ENCODE measurements around the gene YPEL1. TPM values are rescaled to one million over a fixed set of nuclear protein-coding genes. Genes with fewer than 3 reads are reported as not detected.

The YPEL1 gene
- total RNA-seq, 2 donors from 2014 or later, result 2.9 to 16.2 TPM

- TF ChIP-seq POLR2AphosphoS5 (IDR thresholded peaks at IDR 0.05) (peak; percentile 17), POLR2A (IDR thresholded peaks at IDR 0.05) (no peak), CTCF (IDR thresholded peaks at IDR 0.05) (no peak)
- intact Hi-C loops (cut with DNase I), result no loop called here
- no peak for DNase-seq (ENCODE audit: low spot score)
- Histone ChIP-seq H3K27ac (peak overlapping the region in 1 of 2 donors; percentile 57), H3K4me1 (replicated peaks) (peaks cover 3% of the 10 kb centered on the region), H3K36me3 (peaks cover 0 to 13% of the 10 kb centered on the region in 2 donors), H3K27me3 (replicated peaks; ENCODE audit: insufficient read depth) (no peaks in the 10 kb centered on the region), H3K4me3 (no peak overlapping the region), H3K9me3 (no peaks in the 10 kb centered on the region)
- WGBS, result 41% methylated on average over 9 of the region's 9 CpGs
These were observed 66.6 kb downstream of the YPEL1 start for GRCh38 chr22:21669026-21669425.

GRCh38 chr22:21666786-21667185, 68.8 kb downstream of the YPEL1 start:
- H3K27me3 ChIP-seq (replicated peaks; ENCODE audit: insufficient read depth), result no peaks in the 10 kb centered on the region
- TF ChIP-seq CTCF (IDR thresholded peaks at IDR 0.05) (no peak), POLR2A (IDR thresholded peaks at IDR 0.05) (no peak), POLR2AphosphoS5 (IDR thresholded peaks at IDR 0.05) (no peak)
- no peak for DNase-seq (ENCODE audit: low spot score)
- H3K36me3 ChIP-seq, result peaks cover 0 to 9% of the 10 kb centered on the region in 2 donors
- intact Hi-C loops (cut with DNase I), result no loop called here
- 45% methylated on average over 16 of the region's 16 CpGs for WGBS
- H3K4me3 ChIP-seq, result peak overlapping the region; percentile 78 to 85
- peaks cover 3% of the 10 kb centered on the region for H3K4me1 ChIP-seq (replicated peaks)
- H3K27ac ChIP-seq, result peak overlapping the region in 1 of 2 donors; percentile 86
- no peaks in the 10 kb centered on the region for H3K9me3 ChIP-seq

- no peaks in the 10 kb centered on the region for H3K36me3 ChIP-seq
- H3K9me3 ChIP-seq, result no peaks in the 10 kb centered on the region
- H3K27ac ChIP-seq, result peak overlapping the region; percentile 83 to 86
- intact Hi-C loops (cut with DNase I), result no loop called here
- no peak for TF ChIP-seq POLR2A (IDR thresholded peaks at IDR 0.05)
- no peak for TF ChIP-seq POLR2AphosphoS5 (IDR thresholded peaks at IDR 0.05)
- TF ChIP-seq CTCF (IDR thresholded peaks at IDR 0.05), result no peak
- WGBS, result 70% methylated on average over 26 of the region's 26 CpGs
- DNase-seq (ENCODE audit: low spot score), result no peak
- H3K27me3 ChIP-seq (replicated peaks; ENCODE audit: insufficient read depth), result no peaks in the 10 kb centered on the region
- peaks cover 3% of the 10 kb centered on the region for H3K4me1 ChIP-seq (replicated peaks)
- H3K4me3 ChIP-seq, result peak overlapping the region; percentile 78 to 85
These were observed 70.3 kb downstream of the YPEL1 start for GRCh38 chr22:21665047-21665851.

- no peaks in the 10 kb centered on the region for H3K36me3 ChIP-seq
- no peak overlapping the region for H3K27ac ChIP-seq
- no peaks in the 10 kb centered on the region for H3K9me3 ChIP-seq
- intact Hi-C loops (cut with DNase I), result no loop called here
- no peak overlapping the region for H3K4me3 ChIP-seq
- no peaks in the 10 kb centered on the region for H3K27me3 ChIP-seq (replicated peaks; ENCODE audit: insufficient read depth)
- no peak for DNase-seq (ENCODE audit: low spot score)
- TF ChIP-seq POLR2AphosphoS5 (IDR thresholded peaks at IDR 0.05) (no peak), CTCF (IDR thresholded peaks at IDR 0.05) (no peak), POLR2A (IDR thresholded peaks at IDR 0.05) (no peak)
- peaks cover 3% of the 10 kb centered on the region for H3K4me1 ChIP-seq (replicated peaks)
- 82% methylated on average over 1 of the region's 2 CpGs for WGBS
These were observed 71.9 kb downstream of the YPEL1 start for GRCh38 chr22:21663738-21664137.

GRCh38 chr22:21661991-21662390, 73.6 kb downstream of the YPEL1 start:
- 91% methylated on average over 5 of the region's 5 CpGs for WGBS
- intact Hi-C loops (cut with DNase I), result no loop called here

More at GRCh38 chr22:21661991-21662390, 73.6 kb downstream of the YPEL1 start:
- no peaks in the 10 kb centered on the region for H3K27me3 ChIP-seq (replicated peaks; ENCODE audit: insufficient read depth)
- H3K36me3 ChIP-seq, result no peaks in the 10 kb centered on the region
- H3K27ac ChIP-seq, result no peak overlapping the region
- DNase-seq (ENCODE audit: low spot score), result no peak
- H3K4me3 ChIP-seq, result no peak overlapping the region
- TF ChIP-seq CTCF (IDR thresholded peaks at IDR 0.05) (no peak), POLR2AphosphoS5 (IDR thresholded peaks at IDR 0.05) (no peak), POLR2A (IDR thresholded peaks at IDR 0.05) (no peak)
- H3K9me3 ChIP-seq, result no peaks in the 10 kb centered on the region
- peaks cover 3% of the 10 kb centered on the region for H3K4me1 ChIP-seq (replicated peaks)
